ENCODE measurements around the gene VPREB3.
A peak's percentile ranks its signal among the peaks of the same experiment; 100 is the strongest.

The VPREB3 gene

DNA sequence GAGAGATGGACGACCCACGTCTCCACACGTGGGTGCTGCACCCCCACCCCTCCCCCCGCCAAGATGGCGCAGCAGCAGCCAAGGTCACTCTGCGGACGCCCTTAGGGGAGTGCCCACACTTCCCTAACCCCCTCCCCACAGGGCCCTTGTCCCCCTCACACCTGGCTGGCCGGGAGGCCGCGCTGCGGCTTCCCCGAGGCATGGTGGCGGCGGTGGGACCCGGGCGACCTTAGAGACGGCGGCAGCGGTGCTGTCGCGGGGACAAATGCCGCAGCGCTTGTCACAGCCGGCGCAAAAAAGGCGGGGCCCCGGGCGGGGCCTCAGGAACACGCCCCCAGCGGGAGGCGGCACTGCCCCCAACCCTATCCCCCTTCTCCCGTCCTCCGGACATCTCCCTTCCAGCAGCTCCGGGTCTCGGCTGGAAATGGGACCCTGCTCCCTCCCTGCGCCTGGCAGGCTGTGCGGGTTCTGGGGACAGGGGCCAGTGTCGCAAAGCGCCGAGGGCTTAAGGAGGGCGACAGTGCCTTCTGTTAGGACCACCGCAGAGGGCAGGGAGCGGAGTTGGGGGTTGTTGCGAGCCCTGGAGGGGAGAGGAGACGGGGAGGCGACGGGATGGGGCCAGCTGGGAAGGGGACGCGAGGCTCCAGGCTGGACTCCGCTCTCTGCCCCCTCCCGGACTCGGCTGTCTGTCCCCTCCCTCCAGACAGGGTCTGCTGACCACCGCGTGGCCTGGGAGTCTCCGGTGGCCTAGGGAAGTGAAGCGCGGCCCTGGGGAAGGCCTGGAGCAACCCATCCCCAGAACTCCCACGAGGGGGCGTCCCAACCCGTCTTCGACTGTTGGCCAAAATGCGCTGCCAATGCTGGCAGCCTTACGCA, 13.7 kb upstream of the VPREB3 start, which contains the start of gene CHCHD10:
TSS of gene CHCHD10 (minus strand) at position 300 of the 876 bp plus-strand sequence. CDS start at position 202, 98 bp downstream.
- Histone ChIP-seq H3K4me2 (ENCODE audit: low read length) (peak within 1 kb of the TSS; percentile 79), H3K27ac (ENCODE audit: low read depth, low read length, poor library complexity, severe bottlenecking) (peak within 1 kb of the TSS; percentile 82), H3F3A (ENCODE audit: insufficient read depth, low read length) (no peaks in the 10 kb centered on the region), H3K9me3 (ENCODE audit: low read length) (no peaks in the 10 kb centered on the region), H3K79me2 (ENCODE audit: insufficient read depth, low read length) (peaks cover 3% of the 10 kb centered on the region; the same call in 1 of the 2 replicates), H3K4me3 (ENCODE audit: low read depth, low read length, poor library complexity, severe bottlenecking) (peak within 1 kb of the TSS; percentile 82), H3K9ac (ENCODE audit: low read length) (peak within 1 kb of the TSS; percentile 88), H2AFZ (ENCODE audit: low read length) (no peak within 1 kb of the TSS), H3K36me3 (ENCODE audit: insufficient read depth, low read length) (peaks cover 36% of the 10 kb centered on the region), H3K27me3 (ENCODE audit: insufficient read depth, low read length) (no peaks in the 10 kb centered on the region), H3K4me1 (ENCODE audit: insufficient read depth, low read length, severe bottlenecking) (peaks cover 76% of the 10 kb centered on the region), H3K9me2 (ENCODE audit: low read depth, low read length) (no peaks in the 10 kb centered on the region), H4K20me1 (ENCODE audit: insufficient read depth, low read length) (no peaks in the 10 kb centered on the region)
- TF ChIP-seq, protein P1, sequence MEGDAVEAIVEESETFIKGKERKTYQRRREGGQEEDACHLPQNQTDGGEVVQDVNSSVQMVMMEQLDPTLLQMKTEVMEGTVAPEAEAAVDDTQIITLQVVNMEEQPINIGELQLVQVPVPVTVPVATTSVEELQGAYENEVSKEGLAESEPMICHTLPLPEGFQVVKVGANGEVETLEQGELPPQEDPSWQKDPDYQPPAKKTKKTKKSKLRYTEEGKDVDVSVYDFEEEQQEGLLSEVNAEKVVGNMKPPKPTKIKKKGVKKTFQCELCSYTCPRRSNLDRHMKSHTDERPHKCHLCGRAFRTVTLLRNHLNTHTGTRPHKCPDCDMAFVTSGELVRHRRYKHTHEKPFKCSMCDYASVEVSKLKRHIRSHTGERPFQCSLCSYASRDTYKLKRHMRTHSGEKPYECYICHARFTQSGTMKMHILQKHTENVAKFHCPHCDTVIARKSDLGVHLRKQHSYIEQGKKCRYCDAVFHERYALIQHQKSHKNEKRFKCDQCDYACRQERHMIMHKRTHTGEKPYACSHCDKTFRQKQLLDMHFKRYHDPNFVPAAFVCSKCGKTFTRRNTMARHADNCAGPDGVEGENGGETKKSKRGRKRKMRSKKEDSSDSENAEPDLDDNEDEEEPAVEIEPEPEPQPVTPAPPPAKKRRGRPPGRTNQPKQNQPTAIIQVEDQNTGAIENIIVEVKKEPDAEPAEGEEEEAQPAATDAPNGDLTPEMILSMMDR (IDR thresholded peaks at IDR 0.05; ENCODE audit: low read length) = peak; percentile 78
- TF ChIP-seq EZH2 (IDR thresholded peaks at IDR 0.05; ENCODE audit: borderline replicate concordance, low read length) = no peak

DNA sequence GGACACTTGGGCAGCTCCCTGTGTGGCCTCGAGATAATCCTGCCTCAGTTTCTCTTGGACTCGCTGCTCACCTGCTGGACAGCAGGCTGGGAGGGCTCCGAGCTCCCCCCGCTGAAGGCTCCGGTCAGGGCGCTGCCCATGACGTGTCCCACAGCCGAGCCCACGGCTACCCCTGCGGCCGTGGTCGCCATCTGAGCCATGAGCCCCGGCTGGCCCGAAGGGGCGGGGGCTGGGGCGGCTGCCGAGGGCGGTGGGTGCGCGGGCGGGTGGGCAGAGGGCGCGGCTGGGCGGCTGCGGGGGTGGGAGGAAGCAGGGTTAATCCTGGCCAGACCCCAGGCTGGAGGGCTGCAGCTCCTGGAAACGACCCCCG, 13.1 kb upstream of the VPREB3 start:
- no peaks in the 10 kb centered on the region for H3K27me3 ChIP-seq (ENCODE audit: insufficient read depth, low read length)
- peak overlapping the region; percentile 88 for H3K9ac ChIP-seq (ENCODE audit: low read length)
- peak overlapping the region; percentile 82 for H3K27ac ChIP-seq (ENCODE audit: low read depth, low read length, poor library complexity, severe bottlenecking)
- TF ChIP-seq, protein P1 (IDR thresholded peaks at IDR 0.05; ENCODE audit: low read length) = no peak
- TF ChIP-seq EZH2 (IDR thresholded peaks at IDR 0.05; ENCODE audit: borderline replicate concordance, low read length) = no peak
- H3K4me2 ChIP-seq (ENCODE audit: low read length) = peak overlapping the region; percentile 79
- H3K9me2 ChIP-seq (ENCODE audit: low read depth, low read length) = no peaks in the 10 kb centered on the region
- peaks cover 3% of the 10 kb centered on the region; the same call in 1 of the 2 replicates for H3K79me2 ChIP-seq (ENCODE audit: insufficient read depth, low read length)
- peak overlapping the region; percentile 82 for H3K4me3 ChIP-seq (ENCODE audit: low read depth, low read length, poor library complexity, severe bottlenecking)
- peaks cover 74% of the 10 kb centered on the region for H3K4me1 ChIP-seq (ENCODE audit: insufficient read depth, low read length, severe bottlenecking)
- H4K20me1 ChIP-seq (ENCODE audit: insufficient read depth, low read length) = no peaks in the 10 kb centered on the region
- H3F3A ChIP-seq (ENCODE audit: insufficient read depth, low read length) = no peaks in the 10 kb centered on the region
- H3K9me3 ChIP-seq (ENCODE audit: low read length) = no peaks in the 10 kb centered on the region
- peaks cover 39% of the 10 kb centered on the region for H3K36me3 ChIP-seq (ENCODE audit: insufficient read depth, low read length)
- H2AFZ ChIP-seq (ENCODE audit: low read length) = no peak overlapping the region

DNA sequence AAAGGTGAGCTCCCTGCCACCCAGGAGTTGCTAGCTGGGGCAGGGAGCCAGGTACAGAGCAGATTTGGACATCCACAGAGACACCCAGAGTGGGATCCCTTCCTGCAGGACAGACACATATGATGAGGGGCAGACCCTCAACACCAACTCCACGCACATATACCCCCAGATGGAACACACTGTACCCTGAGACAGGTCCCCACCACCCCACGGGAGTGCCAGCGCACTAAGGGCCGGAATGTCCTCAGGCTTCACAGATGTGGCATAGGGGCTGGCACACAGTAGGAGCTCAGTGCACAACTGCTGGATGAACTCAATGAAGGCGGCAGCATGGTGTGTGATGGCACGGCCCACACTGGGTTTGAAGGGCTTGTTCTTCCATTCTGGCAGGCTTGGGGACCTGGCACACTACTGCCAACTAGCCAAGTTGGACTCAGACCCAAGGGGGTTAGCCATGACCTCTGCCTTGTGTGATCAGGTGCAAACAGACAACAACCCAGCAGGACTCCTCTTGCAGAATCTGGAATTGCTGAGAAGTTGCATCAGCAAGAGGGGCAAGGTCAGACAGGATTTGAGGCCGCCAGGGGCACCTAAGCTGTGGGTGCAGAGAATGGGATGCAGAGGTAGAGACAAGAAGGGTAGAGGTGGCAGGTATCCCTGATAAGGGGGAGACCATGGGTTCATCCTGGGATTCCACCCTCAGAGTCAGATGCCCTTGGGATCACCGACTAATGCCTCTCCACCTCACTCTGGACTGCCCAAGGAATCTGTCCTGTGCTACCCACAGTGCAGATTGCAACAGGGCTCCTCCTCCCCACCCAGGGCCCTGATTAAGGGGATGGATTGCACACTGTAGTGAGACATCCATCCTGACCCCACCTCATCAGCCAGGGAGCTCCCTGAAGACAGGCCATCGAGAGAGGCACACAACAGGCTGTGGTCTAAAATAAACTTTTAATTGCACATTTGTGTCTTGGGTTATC, 11.0 kb upstream of the VPREB3 start:
- peak overlapping the region; percentile 79 for H3K4me2 ChIP-seq (ENCODE audit: low read length)
- H3K79me2 ChIP-seq (ENCODE audit: insufficient read depth, low read length) = peaks cover 3% of the 10 kb centered on the region; the same call in 1 of the 2 replicates
- TF ChIP-seq EZH2 (IDR thresholded peaks at IDR 0.05; ENCODE audit: borderline replicate concordance, low read length) = no peak
- TF ChIP-seq, protein P1 (IDR thresholded peaks at IDR 0.05; ENCODE audit: low read length) = no peak
- H3F3A ChIP-seq (ENCODE audit: insufficient read depth, low read length) = no peaks in the 10 kb centered on the region; the same call in 1 of the 2 replicates
- no peak overlapping the region for H2AFZ ChIP-seq (ENCODE audit: low read length)
- H3K4me3 ChIP-seq (ENCODE audit: low read depth, low read length, poor library complexity, severe bottlenecking) = peak overlapping the region; percentile 82
- peak overlapping the region; percentile 42; the same call in 1 of the 2 replicates for H3K9ac ChIP-seq (ENCODE audit: low read length)
- peak overlapping the region; percentile 37 for H3K27ac ChIP-seq (ENCODE audit: low read depth, low read length, poor library complexity, severe bottlenecking)
- H3K4me1 ChIP-seq (ENCODE audit: insufficient read depth, low read length, severe bottlenecking) = peaks cover 67% of the 10 kb centered on the region
- H4K20me1 ChIP-seq (ENCODE audit: insufficient read depth, low read length) = no peaks in the 10 kb centered on the region
- H3K36me3 ChIP-seq (ENCODE audit: insufficient read depth, low read length) = peaks cover 39% of the 10 kb centered on the region
- H3K9me3 ChIP-seq (ENCODE audit: low read length) = no peaks in the 10 kb centered on the region
- no peaks in the 10 kb centered on the region for H3K27me3 ChIP-seq (ENCODE audit: insufficient read depth, low read length)
- no peaks in the 10 kb centered on the region for H3K9me2 ChIP-seq (ENCODE audit: low read depth, low read length)
